ENCODE measurements around the gene THPO. TPM values are rescaled to one million over a fixed set of nuclear protein-coding genes. Genes with fewer than 3 reads are reported as not detected.
A peak's percentile ranks its signal among the peaks of the same experiment; 100 is the strongest.

THPO gene
- total RNA-seq, 2 donors from 2014 or later: 1.4 to 1.7 TPM

GRCh38 chr3:184378651-184379357, 797 bp upstream of the THPO start:
- Histone ChIP-seq H3K27ac (ENCODE audit: low read depth, low read length) (no peak overlapping the region), H3K9ac (ENCODE audit: extremely low read depth, low read length, poor library complexity, severe bottlenecking) (no peak overlapping the region), H3K4me3 (ENCODE audit: low read length) (no peak overlapping the region), H3K36me3 (ENCODE audit: control insufficient read depth, insufficient read depth, low read length) (no peaks in the 10 kb centered on the region), H3K27me3 (ENCODE audit: control insufficient read depth, insufficient read depth, low read length, poor library complexity, severe bottlenecking) (peaks cover 46% of the 10 kb centered on the region), H3K9me3 (ENCODE audit: control insufficient read depth, low read length) (no peaks in the 10 kb centered on the region), H3K4me1 (ENCODE audit: control insufficient read depth, insufficient read depth, low read length) (peaks cover 6% of the 10 kb centered on the region)
- Mint-ChIP-seq H3K27me3 (ENCODE audit: insufficient read depth) (peaks cover 56% of the 10 kb centered on the region), H3K36me3 (ENCODE audit: low read depth) (no peaks in the 10 kb centered on the region), H3K4me3 (peak overlapping the region; percentile 58), H3K9me3 (no peaks in the 10 kb centered on the region), H3K27ac (no peak overlapping the region), H3K4me1 (peaks cover 33% of the 10 kb centered on the region)
- 89 to 90% methylated on average over 3 to 10 of the region's 10 CpGs for WGBS, 2 experiments (ENCODE audit: insufficient coverage in 1 of 2, insufficient read length in 1 of 2)
- peak; percentile 47 for DNase-seq
- TF ChIP-seq CTCF (conservative IDR thresholded peaks at IDR 0.05): no peak

- whole genome bisulfite sequencing, 2 experiments (ENCODE audit: insufficient coverage in 1 of 2, insufficient read length in 1 of 2): 85% methylated on average over 4 to 5 of the region's 5 CpGs
- H3K27ac ChIP-seq (ENCODE audit: low read depth, low read length): no peak overlapping the region
- no peak overlapping the region for H3K9ac ChIP-seq (ENCODE audit: extremely low read depth, low read length, poor library complexity, severe bottlenecking)
- peaks cover 6% of the 10 kb centered on the region for H3K4me1 ChIP-seq (ENCODE audit: control insufficient read depth, insufficient read depth, low read length)
- H3K4me3 ChIP-seq (ENCODE audit: low read length): no peak overlapping the region
- no peaks in the 10 kb centered on the region for H3K36me3 Mint-ChIP-seq (ENCODE audit: low read depth)
- peaks cover 39% of the 10 kb centered on the region for H3K27me3 ChIP-seq (ENCODE audit: control insufficient read depth, insufficient read depth, low read length, poor library complexity, severe bottlenecking)
- peaks cover 45% of the 10 kb centered on the region for H3K27me3 Mint-ChIP-seq (ENCODE audit: insufficient read depth)
- no peaks in the 10 kb centered on the region for H3K9me3 Mint-ChIP-seq
- no peaks in the 10 kb centered on the region for H3K9me3 ChIP-seq (ENCODE audit: control insufficient read depth, low read length)
- H3K27ac Mint-ChIP-seq: no peak overlapping the region
- TF ChIP-seq CTCF (conservative IDR thresholded peaks at IDR 0.05): no peak
- peak overlapping the region; percentile 58 for H3K4me3 Mint-ChIP-seq
- H3K4me1 Mint-ChIP-seq: peaks cover 34% of the 10 kb centered on the region
- H3K36me3 ChIP-seq (ENCODE audit: control insufficient read depth, insufficient read depth, low read length): no peaks in the 10 kb centered on the region
- DNase-seq: peak; percentile 48
Measured at GRCh38 chr3:184377374-184377773, 633 bp downstream of the THPO start.

- no peak overlapping the region for H3K4me3 ChIP-seq (ENCODE audit: low read length)
- H3K9me3 Mint-ChIP-seq: no peaks in the 10 kb centered on the region
- H3K4me3 Mint-ChIP-seq: no peak overlapping the region
- H3K9ac ChIP-seq (ENCODE audit: extremely low read depth, low read length, poor library complexity, severe bottlenecking): no peak overlapping the region
- H3K4me1 ChIP-seq (ENCODE audit: control insufficient read depth, insufficient read depth, low read length): peaks cover 13% of the 10 kb centered on the region
- peaks cover 24% of the 10 kb centered on the region for H3K27me3 ChIP-seq (ENCODE audit: control insufficient read depth, insufficient read depth, low read length, poor library complexity, severe bottlenecking)
- no peaks in the 10 kb centered on the region for H3K9me3 ChIP-seq (ENCODE audit: control insufficient read depth, low read length)
- no peak for TF ChIP-seq CTCF (conservative IDR thresholded peaks at IDR 0.05)
- H3K36me3 Mint-ChIP-seq (ENCODE audit: low read depth): no peaks in the 10 kb centered on the region
- no peaks in the 10 kb centered on the region for H3K36me3 ChIP-seq (ENCODE audit: control insufficient read depth, insufficient read depth, low read length)
- peak; percentile 52 for DNase-seq
- peaks cover 30% of the 10 kb centered on the region for H3K27me3 Mint-ChIP-seq (ENCODE audit: insufficient read depth)
- peaks cover 49% of the 10 kb centered on the region for H3K4me1 Mint-ChIP-seq
- WGBS, 2 experiments (ENCODE audit: insufficient coverage in 1 of 2, insufficient read length in 1 of 2): 90 to 96% methylated on average over 4 to 12 of the region's 12 CpGs
- H3K27ac Mint-ChIP-seq: no peak overlapping the region
- H3K27ac ChIP-seq (ENCODE audit: low read depth, low read length): no peak overlapping the region
Measured at GRCh38 chr3:184375747-184376461, 2.1 kb downstream of the THPO start.
